ENCODE data around the gene CMYA5.
"Not testable (repeated sequence)": the region's sequence is repeated elsewhere in the genome, so short reads cannot be mapped to it uniquely, and the experiment has no call there.

Gene CMYA5

DNA sequence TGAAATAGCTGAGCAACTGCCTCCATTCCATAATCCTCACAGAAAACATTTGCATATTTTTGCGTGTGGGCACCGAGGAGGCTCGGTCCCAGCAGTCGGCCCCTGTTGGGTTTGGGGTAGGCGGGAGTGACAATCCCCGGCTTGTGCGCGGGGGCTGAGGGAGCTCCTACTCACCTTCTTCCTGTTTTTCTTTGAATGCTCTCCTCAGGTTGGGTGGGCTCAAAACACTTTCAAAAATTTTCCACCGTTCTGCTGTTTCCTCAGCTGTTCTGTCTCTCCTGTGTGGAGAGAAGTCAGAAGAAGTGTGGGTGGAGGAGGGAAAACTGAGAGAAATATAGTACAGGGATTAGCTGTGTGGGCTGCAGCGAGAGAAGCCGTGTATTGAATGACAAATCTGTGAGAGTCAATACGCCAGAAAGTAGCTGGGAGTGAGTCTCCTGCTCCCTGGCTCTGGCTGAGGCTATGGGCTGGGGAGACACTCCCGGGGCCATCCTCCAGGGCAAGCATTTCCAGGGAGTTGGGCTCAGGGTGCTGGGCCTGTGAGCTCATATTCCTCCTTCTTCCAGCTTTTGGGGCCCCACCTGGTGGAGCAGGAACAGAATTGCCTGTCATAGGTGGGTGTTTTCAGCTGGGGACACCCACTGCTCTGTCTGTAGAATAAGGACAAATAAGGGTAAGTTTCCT is 84.7 kb downstream of the CMYA5 start:
- no peak overlapping the region for H3K4me3 ChIP-seq (ENCODE audit: low read depth, low read length)
- TF ChIP-seq, protein P1, sequence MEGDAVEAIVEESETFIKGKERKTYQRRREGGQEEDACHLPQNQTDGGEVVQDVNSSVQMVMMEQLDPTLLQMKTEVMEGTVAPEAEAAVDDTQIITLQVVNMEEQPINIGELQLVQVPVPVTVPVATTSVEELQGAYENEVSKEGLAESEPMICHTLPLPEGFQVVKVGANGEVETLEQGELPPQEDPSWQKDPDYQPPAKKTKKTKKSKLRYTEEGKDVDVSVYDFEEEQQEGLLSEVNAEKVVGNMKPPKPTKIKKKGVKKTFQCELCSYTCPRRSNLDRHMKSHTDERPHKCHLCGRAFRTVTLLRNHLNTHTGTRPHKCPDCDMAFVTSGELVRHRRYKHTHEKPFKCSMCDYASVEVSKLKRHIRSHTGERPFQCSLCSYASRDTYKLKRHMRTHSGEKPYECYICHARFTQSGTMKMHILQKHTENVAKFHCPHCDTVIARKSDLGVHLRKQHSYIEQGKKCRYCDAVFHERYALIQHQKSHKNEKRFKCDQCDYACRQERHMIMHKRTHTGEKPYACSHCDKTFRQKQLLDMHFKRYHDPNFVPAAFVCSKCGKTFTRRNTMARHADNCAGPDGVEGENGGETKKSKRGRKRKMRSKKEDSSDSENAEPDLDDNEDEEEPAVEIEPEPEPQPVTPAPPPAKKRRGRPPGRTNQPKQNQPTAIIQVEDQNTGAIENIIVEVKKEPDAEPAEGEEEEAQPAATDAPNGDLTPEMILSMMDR (IDR thresholded peaks at IDR 0.05; ENCODE audit: insufficient read depth, low read depth, low read length, missing control alignments) = peak; percentile 25
- DNase-seq (ENCODE audit: low read depth) = peak; percentile 41

DNA sequence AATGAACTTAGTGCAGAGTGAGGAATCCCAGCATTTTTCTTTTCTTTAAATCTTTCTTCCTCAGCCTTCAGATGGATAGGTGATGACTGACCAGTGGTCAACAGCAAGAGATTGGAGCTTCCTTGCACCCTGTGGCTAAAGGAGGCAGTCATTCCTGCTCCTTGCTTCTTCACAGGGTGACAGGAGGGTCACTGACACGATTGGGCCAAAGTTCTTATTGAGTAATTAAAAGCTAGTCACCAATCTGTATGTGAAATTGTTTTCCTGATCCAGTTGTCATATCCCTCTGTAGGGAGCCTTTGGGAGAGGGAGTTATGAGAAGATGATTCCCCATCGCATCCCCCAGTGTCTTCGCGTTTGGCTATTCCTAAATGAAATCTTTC is 85.2 kb downstream of the CMYA5 start:
- no peak overlapping the region for H3K4me3 ChIP-seq (ENCODE audit: low read depth, low read length)
- TF ChIP-seq, protein P1 (IDR thresholded peaks at IDR 0.05; ENCODE audit: insufficient read depth, low read depth, low read length, missing control alignments) = no peak
- no peak for DNase-seq (ENCODE audit: low read depth)

DNA sequence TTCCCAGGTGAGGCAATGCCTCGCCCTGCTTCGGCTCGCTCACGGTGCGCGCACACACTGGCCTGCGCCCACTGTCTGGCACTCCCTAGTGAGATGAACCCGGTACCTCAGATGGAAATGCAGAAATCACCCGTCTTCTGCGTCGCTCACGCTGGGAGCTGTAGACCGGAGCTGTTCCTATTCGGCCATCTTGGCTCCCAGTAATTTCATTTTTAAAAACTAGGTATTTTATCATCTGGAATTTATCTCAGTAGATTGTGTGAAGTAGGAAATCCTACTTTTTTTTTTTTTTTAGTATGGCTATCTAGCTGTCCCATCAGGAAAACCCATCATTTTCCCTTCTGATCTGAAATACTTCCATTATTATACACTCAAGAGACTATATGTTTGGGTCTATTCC is 95.1 kb downstream of the CMYA5 start:
- DNase-seq (ENCODE audit: low read depth); H3K4me3 ChIP-seq (ENCODE audit: low read depth, low read length): not testable (repeated sequence)

DNA sequence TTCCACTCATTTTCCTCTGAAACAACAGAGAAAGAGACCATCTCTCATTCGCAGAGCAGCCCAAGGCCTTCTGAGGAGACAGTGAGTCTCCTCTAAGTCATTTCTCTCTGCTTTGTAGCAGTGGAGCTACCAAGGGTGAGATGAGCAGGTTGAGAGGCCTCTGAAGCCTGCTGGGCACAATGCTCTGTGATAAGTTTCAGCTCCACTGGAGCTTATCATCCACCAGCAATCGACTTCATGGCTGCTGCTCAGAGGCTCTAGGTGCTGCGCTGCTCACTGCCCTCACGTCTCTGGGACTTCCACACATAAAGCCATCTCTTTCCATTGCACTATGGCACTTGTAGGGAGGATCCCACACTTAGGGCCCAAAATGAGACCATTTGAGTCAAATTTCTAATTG is 96.3 kb downstream of the CMYA5 start:
- TF ChIP-seq, protein P1 (IDR thresholded peaks at IDR 0.05; ENCODE audit: insufficient read depth, low read depth, low read length, missing control alignments) = no peak
- DNase-seq (ENCODE audit: low read depth) = no peak

DNA sequence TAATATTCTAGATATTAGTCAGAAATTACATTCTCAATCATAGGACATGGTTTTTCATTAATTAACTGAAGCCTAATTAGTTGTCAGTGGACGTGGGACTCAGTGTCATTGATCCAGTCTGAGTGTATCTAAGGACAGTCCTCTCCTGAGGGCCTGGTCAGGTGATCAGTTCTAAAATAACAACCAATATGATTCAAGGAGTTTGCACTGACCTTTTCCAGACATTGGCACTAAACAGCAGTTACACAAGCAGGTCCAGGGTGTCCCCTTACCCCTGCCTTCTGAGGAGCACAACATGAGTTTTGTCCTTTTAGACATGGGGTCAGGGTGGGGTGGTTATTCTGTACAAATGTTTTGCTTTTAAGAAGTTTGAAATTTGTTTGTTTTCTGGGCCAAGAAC is 97.8 kb downstream of the CMYA5 start:
- TF ChIP-seq, protein P1 (IDR thresholded peaks at IDR 0.05; ENCODE audit: insufficient read depth, low read depth, low read length, missing control alignments) = no peak
- H3K4me3 ChIP-seq (ENCODE audit: low read depth, low read length) = no peak overlapping the region
- no peak for DNase-seq (ENCODE audit: low read depth)

More for the DNA sequence above, 96.3 kb downstream of the CMYA5 start:
- H3K4me3 ChIP-seq (ENCODE audit: low read depth, low read length) = no peak overlapping the region

DNA sequence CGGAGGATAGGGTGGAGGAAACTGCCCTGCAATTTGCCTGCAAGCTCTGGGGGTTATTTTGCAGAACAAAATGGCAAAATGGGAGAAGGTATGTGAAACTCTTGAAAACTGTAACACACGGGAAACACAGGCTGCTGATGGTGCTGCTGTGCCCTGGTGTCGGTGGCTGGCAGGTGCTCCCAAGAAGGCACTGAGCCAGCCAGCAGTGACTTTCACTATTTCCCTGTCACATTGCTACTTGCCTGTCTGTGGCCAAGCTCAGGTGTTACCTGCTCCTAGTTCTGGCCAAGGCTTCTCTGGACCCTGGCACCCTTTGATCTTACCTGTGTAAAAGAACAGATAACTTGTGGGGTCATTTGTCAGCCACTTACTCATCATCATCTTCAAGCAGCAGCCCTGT is 102.2 kb downstream of the CMYA5 start:
- TF ChIP-seq, protein P1 (IDR thresholded peaks at IDR 0.05; ENCODE audit: insufficient read depth, low read depth, low read length, missing control alignments) = no peak
- no peak overlapping the region for H3K4me3 ChIP-seq (ENCODE audit: low read depth, low read length)
- DNase-seq (ENCODE audit: low read depth) = no peak

DNA sequence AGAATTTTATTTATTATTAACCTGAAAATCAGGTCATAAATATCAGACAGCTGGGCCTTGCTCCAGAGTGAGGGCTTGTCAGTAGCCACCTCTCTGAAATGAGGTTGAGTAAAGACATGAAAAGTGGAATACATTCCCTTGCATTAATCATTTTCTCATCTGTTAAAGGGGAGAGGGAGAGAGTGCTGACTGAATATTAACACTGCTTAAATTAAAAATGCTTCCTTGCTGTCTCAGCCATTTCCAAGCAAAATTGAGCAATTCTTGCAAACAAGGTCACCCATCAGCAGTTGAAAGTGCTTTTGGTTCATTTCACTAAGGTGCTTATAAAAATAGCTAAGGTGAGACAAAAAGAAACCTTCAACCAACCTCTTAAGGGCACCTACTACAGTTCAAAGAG is 102.8 kb downstream of the CMYA5 start:
- TF ChIP-seq, protein P1 (IDR thresholded peaks at IDR 0.05; ENCODE audit: insufficient read depth, low read depth, low read length, missing control alignments) = no peak
- no peak for DNase-seq (ENCODE audit: low read depth)

More for the DNA sequence above, 102.8 kb downstream of the CMYA5 start:
- no peak overlapping the region for H3K4me3 ChIP-seq (ENCODE audit: low read depth, low read length)

Measured in GM12865 (cell line).